ENCODE data around the gene CTNNA3. TPM values are rescaled to one million over a fixed set of nuclear protein-coding genes. Genes with fewer than 3 reads are reported as not detected.
A peak's percentile ranks its signal among the peaks of the same experiment; 100 is the strongest.

Gene CTNNA3
- total RNA-seq, 1 experiment from 2014 or later: not detected

- Mint-ChIP-seq H3K27ac (ENCODE audit: unreplicated experiment) (peak overlapping the region; percentile 34), H3K9me3 (ENCODE audit: low read depth, unreplicated experiment) (peaks cover 4% of the 10 kb centered on the region), H3K36me3 (ENCODE audit: insufficient read depth, unreplicated experiment) (no peaks in the 10 kb centered on the region), H3K4me3 (ENCODE audit: low read depth, unreplicated experiment) (no peak overlapping the region), H3K4me1 (ENCODE audit: low read depth, unreplicated experiment) (peaks cover 19% of the 10 kb centered on the region), H3K27me3 (ENCODE audit: unreplicated experiment) (no peaks in the 10 kb centered on the region)
- no peak for TF ChIP-seq CTCF (IDR thresholded peaks at IDR 0.05; ENCODE audit: unreplicated experiment)
- intact Hi-C loops (cut with micrococcal nuclease; ENCODE audit: unreplicated experiment): loop anchor here (5.0 kb wide), 2 partner anchors 89 to 174 kb away; no protein-coding TSS in a partner anchor
- CTCF ChIA-PET: interaction anchor here (0.5 to 1.5 kb wide), 2 partner anchors 86 to 1021 kb away, joined by 3 to 5 read pairs; no protein-coding TSS in a partner anchor
- no peak for DNase-seq
- BruUV-seq (replicated peaks): no TSS peak
Measured at GRCh38 chr10:66748217-66748616, 947.8 kb downstream of the CTNNA3 start.

GRCh38 chr10:66747451-66747850, 948.5 kb downstream of the CTNNA3 start:
- intact Hi-C loops (cut with micrococcal nuclease; ENCODE audit: unreplicated experiment): loop anchor here (5.0 kb wide), 2 partner anchors 90 to 175 kb away; no protein-coding TSS in a partner anchor
- Mint-ChIP-seq H3K4me1 (ENCODE audit: low read depth, unreplicated experiment) (peaks cover 19% of the 10 kb centered on the region), H3K9me3 (ENCODE audit: low read depth, unreplicated experiment) (peaks cover 4% of the 10 kb centered on the region), H3K36me3 (ENCODE audit: insufficient read depth, unreplicated experiment) (no peaks in the 10 kb centered on the region), H3K27me3 (ENCODE audit: unreplicated experiment) (no peaks in the 10 kb centered on the region), H3K4me3 (ENCODE audit: low read depth, unreplicated experiment) (no peak overlapping the region), H3K27ac (ENCODE audit: unreplicated experiment) (peak overlapping the region; percentile 34)
- BruUV-seq (replicated peaks): no TSS peak
- CTCF ChIA-PET: interaction anchor here (0.7 to 1.5 kb wide), 3 partner anchors 18 to 111 kb away, joined by 3 read pairs; no protein-coding TSS in a partner anchor
- no peak for TF ChIP-seq CTCF (IDR thresholded peaks at IDR 0.05; ENCODE audit: unreplicated experiment)
- DNase-seq: peak; percentile 31

GRCh38 chr10:66746711-66747110, 949.3 kb downstream of the CTNNA3 start:
- Mint-ChIP-seq H3K27ac (ENCODE audit: unreplicated experiment) (no peak overlapping the region), H3K4me1 (ENCODE audit: low read depth, unreplicated experiment) (peaks cover 19% of the 10 kb centered on the region), H3K4me3 (ENCODE audit: low read depth, unreplicated experiment) (no peak overlapping the region), H3K27me3 (ENCODE audit: unreplicated experiment) (no peaks in the 10 kb centered on the region), H3K36me3 (ENCODE audit: insufficient read depth, unreplicated experiment) (no peaks in the 10 kb centered on the region), H3K9me3 (ENCODE audit: low read depth, unreplicated experiment) (peaks cover 4% of the 10 kb centered on the region)
- intact Hi-C loops (cut with micrococcal nuclease; ENCODE audit: unreplicated experiment): loop anchor here (5.0 kb wide), 2 partner anchors 91 to 176 kb away; no protein-coding TSS in a partner anchor
- no peak for DNase-seq
- TF ChIP-seq CTCF (IDR thresholded peaks at IDR 0.05; ENCODE audit: unreplicated experiment): no peak
- CTCF ChIA-PET: interaction anchor here (0.7 to 1.5 kb wide), 4 partner anchors 19 to 179 kb away, joined by 3 read pairs; partner anchors contain the start of gene LRRTM3
- no TSS peak for BruUV-seq (replicated peaks)

GRCh38 chr10:66746246-66746645, 949.7 kb downstream of the CTNNA3 start:
- Mint-ChIP-seq H3K27ac (ENCODE audit: unreplicated experiment) (no peak overlapping the region), H3K36me3 (ENCODE audit: insufficient read depth, unreplicated experiment) (no peaks in the 10 kb centered on the region), H3K4me1 (ENCODE audit: low read depth, unreplicated experiment) (peaks cover 19% of the 10 kb centered on the region), H3K27me3 (ENCODE audit: unreplicated experiment) (no peaks in the 10 kb centered on the region), H3K4me3 (ENCODE audit: low read depth, unreplicated experiment) (no peak overlapping the region), H3K9me3 (ENCODE audit: low read depth, unreplicated experiment) (peaks cover 4% of the 10 kb centered on the region)
- TF ChIP-seq CTCF (IDR thresholded peaks at IDR 0.05; ENCODE audit: unreplicated experiment): no peak
- intact Hi-C loops (cut with micrococcal nuclease; ENCODE audit: unreplicated experiment): loop anchor here (5.0 kb wide), 2 partner anchors 91 to 176 kb away; no protein-coding TSS in a partner anchor
- no TSS peak for BruUV-seq (replicated peaks)
- DNase-seq: no peak
- CTCF ChIA-PET: interaction anchor here (1.1 kb wide), 1 partner anchor 179 kb away, joined by 3 read pairs; the partner anchor contains the start of gene LRRTM3
